WTC11 (cell line): ENCODE measurements around the gene GPRC6A. TPM values are rescaled to one million over a fixed set of nuclear protein-coding genes. Genes with fewer than 3 reads are reported as not detected.

Experiments
- ATAC-seq: fragments of 200-7000 bp; cut with Tn5 transposase; 2 replicates; pipeline ENCODE4 v1.10.0; 2021; ENCODE audit warnings: mild to moderate bottlenecking, moderate library complexity
- CTCF ChIA-PET: fragments of 300-600 bp; sonication (Branson Sonifier 250); formaldehyde crosslinking; loops from one replicate; lab custom pipeline; 2021; ENCODE audit warnings: antibody characterized with exemption; lab: Charles Lee
- POLR2A ChIA-PET: fragments of 350-600 bp; sonication (Branson Sonifier 250); formaldehyde crosslinking; loops from one replicate; lab custom pipeline; 2021; ENCODE audit warnings: antibody characterized with exemption; lab: Charles Lee
- DNase-seq: peaks from one replicate; pipeline ENCODE4 v3.0.0; 2021; ENCODE audit warnings: low spot score
- H3K27ac Mint-ChIP-seq: 2 replicates; pipeline ENCODE4 v1.8.0; 2021; ENCODE audit warnings: mixed read lengths
- H3K27me3 Mint-ChIP-seq: 2 replicates; pipeline ENCODE4 v1.8.0; 2021; ENCODE audit warnings: low read depth, mild to moderate bottlenecking, moderate library complexity, mixed read lengths
- H3K36me3 Mint-ChIP-seq: 2 replicates; pipeline ENCODE4 v1.8.0; 2021; ENCODE audit warnings: mixed read lengths
- H3K4me1 Mint-ChIP-seq: 2 replicates; pipeline ENCODE4 v1.8.0; 2022; ENCODE audit warnings: mixed read lengths
- H3K4me3 Mint-ChIP-seq: 2 replicates; pipeline ENCODE4 v1.8.0; 2021; ENCODE audit warnings: mild to moderate bottlenecking, moderate library complexity, mixed read lengths
- H3K9me3 Mint-ChIP-seq: 2 replicates; pipeline ENCODE4 v1.8.0; 2021; ENCODE audit warnings: mixed read lengths
- ATF1 ChIP-seq: sonication (generic); formaldehyde crosslinking; IDR thresholded peaks from 2 replicates; pipeline ENCODE4 v1.8.1; 2023; ENCODE audit warnings: mild to moderate bottlenecking, moderate library complexity, missing genetic modification reagents
- CTCF ChIP-seq: fragments of 200-600 bp; IDR thresholded peaks from 2 replicates; pipeline ENCODE4 v1.8.0; 2022; ENCODE audit warnings: antibody characterized with exemption
- ELF4 ChIP-seq: sonication (generic); formaldehyde crosslinking; IDR thresholded peaks from 2 replicates; pipeline ENCODE4 v1.8.1; 2022; ENCODE audit warnings: low read depth, mild to moderate bottlenecking, moderate library complexity, missing genetic modification reagents
- ERG ChIP-seq: fragments of 250-450 bp; sonication (Bioruptor Pico); IDR thresholded peaks from 2 replicates; pipeline ENCODE4 v1.8.0; 2021; ENCODE audit warnings: mild to moderate bottlenecking
- FOXK1 ChIP-seq: sonication (generic); formaldehyde crosslinking; IDR thresholded peaks from 2 replicates; pipeline ENCODE4 v1.8.0; 2022; ENCODE audit warnings: mild to moderate bottlenecking, moderate library complexity, missing genetic modification reagents
- FOXP1 ChIP-seq: sonication (generic); formaldehyde crosslinking; IDR thresholded peaks from 2 replicates; pipeline ENCODE4 v1.8.0; 2022; ENCODE audit warnings: missing genetic modification reagents, mild to moderate bottlenecking, moderate library complexity, borderline replicate concordance
- GRHL2 ChIP-seq: fragments of 250-450 bp; sonication (Bioruptor Pico); IDR thresholded peaks from 2 replicates; pipeline ENCODE4 v1.8.0; 2022; ENCODE audit warnings: mild to moderate bottlenecking, moderate library complexity; ENCODE audit not compliant: insufficient replicate concordance, severe bottlenecking
- NFATC4 ChIP-seq: fragments of 250-450 bp; sonication (Bioruptor Pico); IDR thresholded peaks from 2 replicates; pipeline ENCODE4 v1.9.0; 2021; ENCODE audit warnings: mild to moderate bottlenecking
- OVOL2 ChIP-seq: fragments of 250-450 bp; sonication (Bioruptor Pico); IDR thresholded peaks from 2 replicates; pipeline ENCODE4 v1.9.0; 2021; ENCODE audit warnings: mild to moderate bottlenecking, borderline replicate concordance
- SMAD4 ChIP-seq: sonication (generic); formaldehyde crosslinking; IDR thresholded peaks from 2 replicates; pipeline ENCODE4 v1.8.0; 2022; ENCODE audit warnings: mild to moderate bottlenecking, missing genetic modification reagents
- STAT6 ChIP-seq: sonication (generic); formaldehyde crosslinking; conservative IDR thresholded peaks from 2 replicates; pipeline ENCODE4 v1.8.1; 2023; ENCODE audit warnings: mild to moderate bottlenecking, low read depth, missing genetic modification reagents, moderate library complexity
- ZNF138 ChIP-seq: sonication (generic); formaldehyde crosslinking; conservative IDR thresholded peaks from 2 replicates; pipeline ENCODE4 v1.8.1; 2022; ENCODE audit warnings: mild to moderate bottlenecking, moderate library complexity, missing genetic modification reagents
- total RNA-seq: library from RNA; stranded (reverse); gene quantifications from 3 replicates; pipeline ENCODE4 v1.2.3, GENCODE V29; 2021
- TF ChIP-seq, protein P1 (sequence below): sonication (generic); formaldehyde crosslinking; IDR thresholded peaks from 2 replicates; pipeline ENCODE4 v1.8.0; 2022; ENCODE audit warnings: mild to moderate bottlenecking, missing genetic modification reagents
- TF ChIP-seq, protein P2 (sequence below): sonication (generic); formaldehyde crosslinking; IDR thresholded peaks from 2 replicates; pipeline ENCODE4 v1.8.0; 2023; ENCODE audit warnings: missing genetic modification reagents, mild to moderate bottlenecking, borderline replicate concordance
- TF ChIP-seq, protein P3 (sequence below): sonication (generic); formaldehyde crosslinking; IDR thresholded peaks from 2 replicates; pipeline ENCODE4 v1.8.1; 2022; ENCODE audit warnings: low read depth, mild to moderate bottlenecking, moderate library complexity, missing genetic modification reagents, borderline replicate concordance
- TF ChIP-seq, protein P4 (sequence below): sonication (generic); formaldehyde crosslinking; IDR thresholded peaks from 2 replicates; pipeline ENCODE4 v1.8.0; 2022; ENCODE audit warnings: mild to moderate bottlenecking, missing genetic modification reagents

GPRC6A gene
- total RNA-seq, 1 experiment from 2014 or later: 0.17 TPM

- TF ChIP-seq, protein P1, sequence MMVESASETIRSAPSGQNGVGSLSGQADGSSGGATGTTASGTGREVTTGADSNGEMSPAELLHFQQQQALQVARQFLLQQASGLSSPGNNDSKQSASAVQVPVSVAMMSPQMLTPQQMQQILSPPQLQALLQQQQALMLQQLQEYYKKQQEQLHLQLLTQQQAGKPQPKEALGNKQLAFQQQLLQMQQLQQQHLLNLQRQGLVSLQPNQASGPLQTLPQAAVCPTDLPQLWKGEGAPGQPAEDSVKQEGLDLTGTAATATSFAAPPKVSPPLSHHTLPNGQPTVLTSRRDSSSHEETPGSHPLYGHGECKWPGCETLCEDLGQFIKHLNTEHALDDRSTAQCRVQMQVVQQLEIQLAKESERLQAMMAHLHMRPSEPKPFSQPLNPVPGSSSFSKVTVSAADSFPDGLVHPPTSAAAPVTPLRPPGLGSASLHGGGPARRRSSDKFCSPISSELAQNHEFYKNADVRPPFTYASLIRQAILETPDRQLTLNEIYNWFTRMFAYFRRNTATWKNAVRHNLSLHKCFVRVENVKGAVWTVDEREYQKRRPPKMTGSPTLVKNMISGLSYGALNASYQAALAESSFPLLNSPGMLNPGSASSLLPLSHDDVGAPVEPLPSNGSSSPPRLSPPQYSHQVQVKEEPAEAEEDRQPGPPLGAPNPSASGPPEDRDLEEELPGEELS: no peak
- TF ChIP-seq FOXP1 (CRISPR knock-in tag) (no peak), CTCF (no peak), OVOL2 (CRISPR knock-in tag) (no peak), SMAD4 (CRISPR knock-in tag) (no peak), STAT6 (CRISPR knock-in tag) (no peak), NFATC4 (CRISPR knock-in tag) (no peak), ELF4 (no peak), GRHL2 (CRISPR knock-in tag) (no peak), ERG (CRISPR knock-in tag) (no peak), FOXK1 (CRISPR knock-in tag) (no peak), ATF1 (CRISPR knock-in tag) (no peak), ZNF138 (CRISPR knock-in tag) (no peak)
- TF ChIP-seq, protein P2, sequence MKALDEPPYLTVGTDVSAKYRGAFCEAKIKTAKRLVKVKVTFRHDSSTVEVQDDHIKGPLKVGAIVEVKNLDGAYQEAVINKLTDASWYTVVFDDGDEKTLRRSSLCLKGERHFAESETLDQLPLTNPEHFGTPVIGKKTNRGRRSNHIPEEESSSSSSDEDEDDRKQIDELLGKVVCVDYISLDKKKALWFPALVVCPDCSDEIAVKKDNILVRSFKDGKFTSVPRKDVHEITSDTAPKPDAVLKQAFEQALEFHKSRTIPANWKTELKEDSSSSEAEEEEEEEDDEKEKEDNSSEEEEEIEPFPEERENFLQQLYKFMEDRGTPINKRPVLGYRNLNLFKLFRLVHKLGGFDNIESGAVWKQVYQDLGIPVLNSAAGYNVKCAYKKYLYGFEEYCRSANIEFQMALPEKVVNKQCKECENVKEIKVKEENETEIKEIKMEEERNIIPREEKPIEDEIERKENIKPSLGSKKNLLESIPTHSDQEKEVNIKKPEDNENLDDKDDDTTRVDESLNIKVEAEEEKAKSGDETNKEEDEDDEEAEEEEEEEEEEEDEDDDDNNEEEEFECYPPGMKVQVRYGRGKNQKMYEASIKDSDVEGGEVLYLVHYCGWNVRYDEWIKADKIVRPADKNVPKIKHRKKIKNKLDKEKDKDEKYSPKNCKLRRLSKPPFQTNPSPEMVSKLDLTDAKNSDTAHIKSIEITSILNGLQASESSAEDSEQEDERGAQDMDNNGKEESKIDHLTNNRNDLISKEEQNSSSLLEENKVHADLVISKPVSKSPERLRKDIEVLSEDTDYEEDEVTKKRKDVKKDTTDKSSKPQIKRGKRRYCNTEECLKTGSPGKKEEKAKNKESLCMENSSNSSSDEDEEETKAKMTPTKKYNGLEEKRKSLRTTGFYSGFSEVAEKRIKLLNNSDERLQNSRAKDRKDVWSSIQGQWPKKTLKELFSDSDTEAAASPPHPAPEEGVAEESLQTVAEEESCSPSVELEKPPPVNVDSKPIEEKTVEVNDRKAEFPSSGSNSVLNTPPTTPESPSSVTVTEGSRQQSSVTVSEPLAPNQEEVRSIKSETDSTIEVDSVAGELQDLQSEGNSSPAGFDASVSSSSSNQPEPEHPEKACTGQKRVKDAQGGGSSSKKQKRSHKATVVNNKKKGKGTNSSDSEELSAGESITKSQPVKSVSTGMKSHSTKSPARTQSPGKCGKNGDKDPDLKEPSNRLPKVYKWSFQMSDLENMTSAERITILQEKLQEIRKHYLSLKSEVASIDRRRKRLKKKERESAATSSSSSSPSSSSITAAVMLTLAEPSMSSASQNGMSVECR: no peak
- TF ChIP-seq, protein P3, sequence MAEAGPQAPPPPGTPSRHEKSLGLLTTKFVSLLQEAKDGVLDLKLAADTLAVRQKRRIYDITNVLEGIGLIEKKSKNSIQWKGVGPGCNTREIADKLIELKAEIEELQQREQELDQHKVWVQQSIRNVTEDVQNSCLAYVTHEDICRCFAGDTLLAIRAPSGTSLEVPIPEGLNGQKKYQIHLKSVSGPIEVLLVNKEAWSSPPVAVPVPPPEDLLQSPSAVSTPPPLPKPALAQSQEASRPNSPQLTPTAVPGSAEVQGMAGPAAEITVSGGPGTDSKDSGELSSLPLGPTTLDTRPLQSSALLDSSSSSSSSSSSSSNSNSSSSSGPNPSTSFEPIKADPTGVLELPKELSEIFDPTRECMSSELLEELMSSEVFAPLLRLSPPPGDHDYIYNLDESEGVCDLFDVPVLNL (CRISPR knock-in tag): no peak
- TF ChIP-seq, protein P4, sequence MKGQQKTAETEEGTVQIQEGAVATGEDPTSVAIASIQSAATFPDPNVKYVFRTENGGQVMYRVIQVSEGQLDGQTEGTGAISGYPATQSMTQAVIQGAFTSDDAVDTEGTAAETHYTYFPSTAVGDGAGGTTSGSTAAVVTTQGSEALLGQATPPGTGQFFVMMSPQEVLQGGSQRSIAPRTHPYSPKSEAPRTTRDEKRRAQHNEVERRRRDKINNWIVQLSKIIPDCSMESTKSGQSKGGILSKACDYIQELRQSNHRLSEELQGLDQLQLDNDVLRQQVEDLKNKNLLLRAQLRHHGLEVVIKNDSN (CRISPR knock-in tag): no peak
- POLR2A ChIA-PET: no interaction called here
- ATAC-seq (no peak), DNase-seq (no peak)
- peaks cover 9% of the 10 kb centered on the region for H3K4me1 Mint-ChIP-seq
- peaks cover 17% of the 10 kb centered on the region for H3K9me3 Mint-ChIP-seq
- peaks cover 58% of the 10 kb centered on the region for H3K27me3 Mint-ChIP-seq
- CTCF ChIA-PET: interaction anchor here (0.9 to 2.0 kb wide), 2 partner anchors 111 to 392 kb away, joined by 4 to 12 read pairs; partner anchors contain the start of gene FAM162B
- peaks cover 8% of the 10 kb centered on the region; the same call in 1 of the 2 replicates for H3K36me3 Mint-ChIP-seq
- no peak overlapping the region for H3K27ac Mint-ChIP-seq
- H3K4me3 Mint-ChIP-seq: peak overlapping the region; percentile 91
Measured at GRCh38 chr6:116876107-116876506, 47.2 kb upstream of the GPRC6A start.
